Measurements from ENCODE around the gene TTC9.
"Not testable (repeated sequence)": the region's sequence is repeated elsewhere in the genome, so short reads cannot be mapped to it uniquely, and the experiment has no call there.

Gene TTC9

DNA sequence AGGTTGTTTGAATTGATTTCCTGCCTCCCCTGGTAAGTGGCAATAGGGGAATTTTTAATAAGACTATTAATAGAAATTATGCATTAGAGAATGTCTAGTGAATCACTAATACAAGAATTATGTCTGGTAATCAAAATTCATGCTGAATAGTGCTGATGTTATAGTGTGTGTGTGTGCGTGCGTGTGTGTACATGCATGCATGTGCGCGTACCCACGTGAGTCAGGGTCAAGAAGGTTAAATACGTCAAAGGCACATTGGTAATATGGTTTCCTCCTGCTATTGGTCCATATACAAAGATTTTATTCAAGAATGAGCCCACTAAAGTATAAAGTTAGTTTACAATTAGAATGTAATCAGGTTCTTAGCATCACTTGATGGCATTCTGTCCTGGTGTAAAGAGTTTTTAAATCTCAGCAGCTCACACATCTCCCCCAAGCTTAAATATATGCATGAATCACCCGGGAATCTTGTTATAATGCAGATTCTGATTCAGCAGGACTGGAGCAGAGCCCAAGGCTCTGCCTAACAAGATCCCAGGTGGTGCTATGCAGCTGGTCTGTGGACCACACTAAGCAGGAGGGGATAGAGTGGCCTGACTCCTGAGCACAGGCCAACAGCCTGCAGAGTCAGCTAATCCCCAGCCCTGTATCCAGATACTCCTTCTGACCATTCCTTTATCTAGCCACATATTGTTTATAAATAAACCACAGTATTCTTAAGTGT, 43.9 kb downstream of the TTC9 start:
- DNase-seq = no peak

- DNase-seq = no peak
Observed at GRCh38 chr14:70692210-70692609, 50.5 kb downstream of the TTC9 start.

- no peak for DNase-seq
Observed at GRCh38 chr14:70696026-70696425, 54.3 kb downstream of the TTC9 start.

GRCh38 chr14:70697701-70698100, 56.0 kb downstream of the TTC9 start:
- DNase-seq = no peak

DNA sequence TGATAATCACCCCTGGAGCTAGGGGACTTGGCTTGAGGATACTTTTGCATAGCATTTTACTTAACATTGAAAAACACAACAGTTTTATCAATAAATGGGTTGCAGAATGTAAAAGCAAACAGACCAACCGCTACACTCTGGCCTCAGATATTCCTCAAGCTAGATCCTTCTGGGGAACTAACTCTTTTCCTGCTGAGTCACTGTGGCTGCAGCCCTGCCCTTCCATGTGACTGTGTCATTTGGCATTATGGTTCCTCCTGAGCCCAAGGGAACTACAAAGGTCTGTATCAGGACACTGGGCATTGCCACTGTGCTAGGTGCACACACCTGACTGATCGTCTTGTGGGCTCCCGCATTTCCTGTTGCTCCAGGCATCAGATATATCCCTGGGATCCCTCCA, 56.6 kb downstream of the TTC9 start:
- no peak for DNase-seq

- DNase-seq = no peak
Observed at GRCh38 chr14:70699646-70700045, 57.9 kb downstream of the TTC9 start.

GRCh38 chr14:70700955-70701585, 59.4 kb downstream of the TTC9 start:
- DNase-seq = no peak

- no peak for DNase-seq
Observed at GRCh38 chr14:70701610-70702009, 59.9 kb downstream of the TTC9 start.

GRCh38 chr14:70702161-70702560, 60.4 kb downstream of the TTC9 start:
- DNase-seq = no peak

DNA sequence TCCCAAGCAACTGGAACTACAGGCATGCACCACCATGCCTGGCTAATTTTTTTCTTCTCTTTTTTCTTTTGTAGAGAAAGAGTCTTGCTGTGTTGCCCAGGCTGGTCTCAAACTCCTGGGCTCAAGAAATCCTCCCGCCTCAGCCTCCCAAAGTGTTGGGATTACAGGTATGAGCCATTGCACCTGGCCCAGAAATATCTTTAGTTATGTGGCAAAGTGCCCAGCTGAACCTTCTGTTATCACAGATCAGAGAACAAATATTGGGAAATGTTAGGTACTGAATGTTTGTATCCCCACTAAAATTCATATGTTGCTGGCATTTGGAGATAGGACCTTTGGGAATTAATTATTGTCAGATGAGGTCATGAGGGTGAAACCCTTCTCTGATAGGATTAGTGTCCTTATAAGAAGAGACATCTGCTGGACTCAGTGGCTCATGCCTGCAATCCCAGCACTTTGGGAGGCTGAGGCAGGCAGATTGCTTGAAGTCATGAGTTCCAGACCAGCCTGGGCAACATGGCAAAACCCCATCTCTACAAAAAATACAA, 62.0 kb downstream of the TTC9 start:
- DNase-seq = not testable (repeated sequence)

DNA sequence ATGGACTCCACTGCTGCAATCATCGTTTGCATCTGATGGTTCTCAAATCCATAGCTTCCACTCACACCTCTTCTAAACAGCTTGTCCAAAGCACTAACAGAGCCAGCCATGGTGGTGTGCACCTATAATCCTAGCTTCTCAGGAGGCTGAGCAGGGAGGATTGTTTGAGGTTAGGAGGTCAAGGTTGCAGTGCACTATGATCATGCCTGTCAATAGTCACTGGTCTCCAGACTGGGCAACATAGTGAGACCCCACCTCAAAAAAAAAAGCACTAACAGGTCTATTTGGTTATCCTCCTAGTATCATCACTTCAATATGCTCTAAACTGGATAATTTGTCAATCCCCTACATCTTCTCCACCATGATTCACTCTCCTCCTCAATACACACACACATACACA, 63.2 kb downstream of the TTC9 start:
- DNase-seq = no peak

DNA sequence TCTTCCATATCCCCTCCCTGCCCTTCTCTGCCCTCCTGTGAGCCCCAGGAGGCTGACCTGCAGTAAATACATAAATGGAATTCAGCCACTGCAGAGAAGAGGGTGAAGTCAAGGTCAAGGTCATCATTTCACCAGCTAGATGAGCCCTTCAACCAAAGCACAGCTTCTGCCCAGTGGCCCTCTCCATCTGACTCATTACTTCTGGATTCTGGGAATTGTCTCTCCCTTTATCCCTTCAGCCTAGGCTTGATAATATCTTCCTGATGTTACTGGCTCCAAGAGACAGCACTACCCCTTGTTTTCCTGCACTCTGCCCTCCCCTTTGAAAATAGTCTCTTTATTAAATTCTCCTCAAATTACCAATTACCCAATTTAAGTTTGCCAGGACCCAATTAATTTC, 64.5 kb downstream of the TTC9 start:
- no peak for DNase-seq

GRCh38 chr14:70707138-70708038, 65.7 kb downstream of the TTC9 start:
- no peak for DNase-seq

DNA sequence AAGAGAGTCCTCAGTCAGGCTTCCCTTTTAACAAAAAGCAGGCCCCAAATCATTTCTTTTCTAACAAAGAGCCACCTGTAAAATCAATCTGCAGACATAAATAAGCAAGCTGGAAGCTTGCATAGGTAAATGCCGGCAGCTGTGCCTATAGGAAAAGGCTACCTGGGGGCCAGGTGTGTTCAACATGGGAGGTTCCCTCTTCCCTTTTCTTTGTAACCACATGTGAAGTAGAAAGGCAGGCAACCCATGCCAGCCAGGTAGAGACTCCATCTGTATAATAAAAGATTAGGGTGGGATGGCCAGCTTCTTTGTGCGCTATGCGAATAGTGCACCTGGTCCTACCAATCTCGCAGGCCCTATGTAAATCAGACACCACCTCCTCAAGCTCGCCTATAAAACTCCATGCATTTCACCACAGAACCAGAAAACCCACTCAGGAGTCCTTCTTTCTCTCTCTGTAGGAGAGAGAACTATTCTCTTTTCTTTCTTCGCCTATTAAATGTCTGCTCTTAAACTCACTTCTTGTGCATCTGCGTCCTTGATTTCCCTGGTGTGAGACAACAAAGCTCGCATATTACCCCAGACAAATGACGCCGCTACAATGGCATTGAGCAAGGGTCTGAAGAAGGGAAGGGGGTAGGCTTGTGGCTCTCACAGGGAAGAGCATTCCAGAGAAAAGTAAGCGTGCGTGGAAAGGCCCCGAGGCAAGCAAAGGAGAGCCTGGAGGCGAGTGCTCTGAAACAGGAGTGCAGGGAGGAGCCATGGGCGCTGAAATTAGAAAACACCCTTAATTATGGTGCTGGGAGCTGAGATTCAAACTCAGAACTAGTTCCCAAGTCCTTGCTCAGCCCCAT, 67.2 kb downstream of the TTC9 start:
- no peak for DNase-seq

- no peak for DNase-seq
Observed at GRCh38 chr14:70709726-70710382, 68.1 kb downstream of the TTC9 start.

DNA sequence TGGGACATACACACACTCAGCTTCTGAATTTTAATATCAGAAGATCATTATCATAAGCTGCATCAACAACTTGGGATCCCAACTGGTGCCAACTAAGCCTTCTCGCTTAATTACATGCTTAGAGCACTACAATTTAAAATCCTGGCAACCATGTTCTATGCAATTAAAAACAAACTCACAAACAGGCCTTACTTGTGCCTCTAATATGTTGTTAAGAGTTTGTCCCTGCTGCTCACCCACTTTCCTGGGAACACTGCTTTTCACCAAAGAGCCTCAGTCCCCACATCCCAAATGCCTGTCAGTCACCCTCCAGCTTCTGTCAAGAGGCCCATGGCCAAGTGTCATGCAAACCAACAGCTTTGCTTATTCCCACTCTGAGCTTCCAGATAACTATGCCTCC, 69.7 kb downstream of the TTC9 start:
- no peak for DNase-seq

DNA sequence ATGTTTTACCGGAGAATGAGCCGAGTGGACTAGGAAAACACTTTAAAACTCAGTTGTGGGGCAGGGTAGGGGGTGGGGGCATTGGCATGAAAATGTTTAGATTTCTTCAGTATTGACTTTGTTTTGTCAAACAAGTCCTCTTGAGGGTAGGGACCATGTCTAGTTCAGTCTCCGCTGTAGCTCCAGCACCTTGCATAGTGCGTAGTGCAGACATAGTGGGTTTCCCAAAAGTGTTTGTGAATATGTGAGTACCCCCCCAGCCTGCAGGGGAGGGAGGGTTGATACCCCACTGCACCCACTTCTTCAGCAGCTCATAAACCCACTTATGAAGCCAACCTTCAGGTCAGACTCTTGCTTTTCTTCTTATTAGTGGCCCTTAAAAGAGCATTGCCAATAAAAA, 71.4 kb downstream of the TTC9 start:
- DNase-seq = no peak

- DNase-seq = no peak
Observed at GRCh38 chr14:70713511-70713916, 71.8 kb downstream of the TTC9 start.

- DNase-seq = peak in 1 of 2 experiments; percentile 3
Observed at GRCh38 chr14:70714055-70714550, 72.4 kb downstream of the TTC9 start.

DNA sequence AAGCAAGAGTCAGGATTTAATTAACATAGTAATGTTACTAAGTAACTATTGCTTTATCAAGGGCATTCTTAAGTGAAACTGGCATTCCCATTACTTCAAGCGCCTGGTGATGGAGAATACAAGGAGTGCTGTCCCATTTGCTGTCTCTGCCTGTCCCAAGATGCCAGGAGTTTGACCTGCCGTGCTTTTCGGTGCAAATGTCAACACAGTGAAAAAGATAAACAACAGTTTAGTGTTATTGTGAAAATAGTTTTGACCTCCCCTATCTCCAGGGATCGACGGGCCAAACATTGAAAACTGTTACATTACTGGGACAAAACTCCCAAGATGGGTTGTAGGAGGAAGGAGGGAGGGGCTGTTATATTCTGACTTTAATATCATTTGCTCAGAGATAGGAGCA, 74.8 kb downstream of the TTC9 start:
- DNase-seq = no peak

DNA sequence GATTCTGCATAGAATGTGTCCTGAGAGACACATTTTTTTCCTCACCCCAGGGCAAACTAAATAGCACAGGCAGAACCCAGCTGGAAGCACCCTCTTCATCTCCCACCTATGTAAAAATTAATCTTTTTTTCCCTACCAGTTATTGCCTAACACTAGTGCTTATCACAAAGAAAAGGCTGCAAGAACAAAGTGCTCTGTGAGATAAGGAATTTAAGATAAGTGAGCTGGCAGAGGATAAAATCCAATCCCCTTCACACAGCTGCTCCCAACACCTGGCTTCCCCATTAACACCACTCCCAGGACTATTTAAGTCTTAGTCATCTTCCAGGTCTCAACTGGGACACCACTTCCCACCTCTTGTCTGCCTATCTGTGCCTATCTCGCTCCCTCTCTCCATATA, 75.2 kb downstream of the TTC9 start:
- no peak for DNase-seq

Measured in cerebellar nuclear complex (tissue), 1 donor.